Stimulated activated CD4-positive, alpha-beta T cell treated with anti-CD3 and anti-CD28 coated beads, Interleukin-1b, Interleukin-23, amount 100 ng/mL, for 1 hour (primary cell): ENCODE results near the gene PAK5.
"Not testable (repeated sequence)": the region's sequence is repeated elsewhere in the genome, so short reads cannot be mapped to it uniquely, and the experiment has no call there.

Source experiments
- DNase-seq, 2 donors: peaks; one replicate each; pipeline ENCODE4 v3.0.0-alpha.2; 2020; ENCODE audit warnings: low read depth in 2 of 2

Gene PAK5

GRCh38 chr20:9686001-9686400, 152.9 kb downstream of the PAK5 start:
- DNase-seq, result no peak

DNA sequence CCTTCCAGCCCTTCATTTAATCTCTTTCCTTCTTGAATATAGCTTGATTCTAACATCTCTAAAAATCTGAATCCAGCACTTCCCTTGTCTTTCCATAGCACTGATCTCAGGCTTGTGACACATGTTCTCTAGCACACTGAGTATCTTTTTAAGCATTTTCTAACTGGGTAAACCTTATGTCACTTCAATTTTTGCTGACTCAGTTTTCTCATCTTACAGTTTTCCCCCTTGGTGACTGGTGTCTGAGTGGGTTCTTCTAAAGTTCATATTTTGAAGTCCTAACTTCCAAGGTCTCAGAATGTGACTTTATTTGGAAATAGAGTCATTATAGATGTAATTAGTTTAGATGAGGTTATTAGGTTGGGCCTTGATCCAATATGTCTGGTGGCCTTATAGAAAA, 153.9 kb downstream of the PAK5 start:
- DNase-seq, result no peak

- no peak for DNase-seq
Observed at GRCh38 chr20:9677100-9677623, 161.7 kb downstream of the PAK5 start.

- no peak for DNase-seq
Observed at GRCh38 chr20:9672981-9673380, 165.9 kb downstream of the PAK5 start.

DNA sequence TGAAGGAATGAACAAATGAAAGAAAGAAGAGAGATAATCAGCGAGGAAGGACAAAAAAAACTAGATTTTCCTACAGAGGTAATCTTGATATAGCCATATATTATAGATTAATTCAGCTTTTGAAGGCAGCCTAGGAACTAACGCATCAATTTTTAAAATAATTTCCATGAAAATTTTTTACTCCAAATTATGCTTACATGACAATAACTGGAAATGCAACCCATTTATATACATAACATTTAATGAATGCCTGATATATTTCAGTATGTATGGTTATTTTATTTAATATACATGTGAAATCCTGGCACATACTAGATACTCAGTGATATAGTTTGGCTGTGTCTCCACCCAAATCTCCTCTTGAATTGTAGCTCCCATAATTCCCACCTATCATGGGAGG, 166.8 kb downstream of the PAK5 start:
- DNase-seq, result no peak

GRCh38 chr20:9668381-9668780, 170.5 kb downstream of the PAK5 start:
- no peak for DNase-seq

DNA sequence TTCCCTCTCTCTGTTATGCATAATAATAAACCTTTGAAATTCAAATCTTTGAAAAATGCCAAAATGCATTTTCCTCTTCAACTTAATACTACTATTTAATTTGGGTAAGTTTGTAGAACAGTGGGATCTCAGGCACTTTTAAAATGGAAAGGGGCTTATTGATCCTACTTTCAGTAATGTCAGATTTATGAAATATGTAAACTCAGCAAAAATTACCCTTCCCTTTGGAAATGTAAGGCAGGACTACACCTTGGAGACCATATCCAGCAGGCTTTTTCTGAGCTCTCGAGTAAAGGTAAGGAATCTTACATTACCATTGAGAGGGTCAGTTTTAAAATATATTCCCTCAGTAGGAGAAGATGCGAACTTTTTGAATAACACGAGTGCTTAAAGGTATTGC, 175.5 kb downstream of the PAK5 start:
- DNase-seq, result no peak

DNA sequence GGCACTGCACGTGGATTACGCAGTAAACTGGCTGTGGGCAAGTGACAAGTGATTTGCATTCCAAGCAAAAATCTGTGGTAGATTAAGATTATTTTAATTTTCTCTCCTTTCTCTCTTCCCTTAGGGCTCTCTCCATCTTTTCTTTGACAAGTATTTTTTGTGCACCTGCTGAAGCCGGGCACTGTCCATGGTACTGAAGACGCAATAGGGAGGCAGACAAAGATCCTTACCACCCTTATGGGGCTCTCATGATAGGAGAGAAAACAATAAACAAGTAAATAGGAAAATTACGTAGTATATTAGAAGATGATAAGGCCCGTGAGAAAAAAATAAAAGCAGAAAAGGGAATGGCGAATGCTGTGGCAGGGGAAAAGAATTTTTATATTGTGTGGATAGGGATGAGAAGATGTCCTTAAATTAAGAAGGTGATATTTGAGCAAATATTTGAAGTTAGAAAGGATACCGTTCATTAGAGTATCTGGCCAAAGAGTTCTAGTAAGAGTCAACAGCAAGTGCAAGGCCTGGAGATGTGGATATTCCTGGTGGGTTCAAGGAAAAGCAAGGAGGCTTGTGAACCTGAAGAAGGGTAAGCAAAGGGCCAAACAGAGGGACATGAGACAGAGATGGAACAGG, 178.5 kb downstream of the PAK5 start:
- DNase-seq, result no peak

- DNase-seq, result no peak
Observed at GRCh38 chr20:9647741-9648140, 191.1 kb downstream of the PAK5 start.

- no peak for DNase-seq
Observed at GRCh38 chr20:9646375-9646774, 192.5 kb downstream of the PAK5 start.

GRCh38 chr20:9642882-9643281, 196.0 kb downstream of the PAK5 start:
- no peak for DNase-seq

DNA sequence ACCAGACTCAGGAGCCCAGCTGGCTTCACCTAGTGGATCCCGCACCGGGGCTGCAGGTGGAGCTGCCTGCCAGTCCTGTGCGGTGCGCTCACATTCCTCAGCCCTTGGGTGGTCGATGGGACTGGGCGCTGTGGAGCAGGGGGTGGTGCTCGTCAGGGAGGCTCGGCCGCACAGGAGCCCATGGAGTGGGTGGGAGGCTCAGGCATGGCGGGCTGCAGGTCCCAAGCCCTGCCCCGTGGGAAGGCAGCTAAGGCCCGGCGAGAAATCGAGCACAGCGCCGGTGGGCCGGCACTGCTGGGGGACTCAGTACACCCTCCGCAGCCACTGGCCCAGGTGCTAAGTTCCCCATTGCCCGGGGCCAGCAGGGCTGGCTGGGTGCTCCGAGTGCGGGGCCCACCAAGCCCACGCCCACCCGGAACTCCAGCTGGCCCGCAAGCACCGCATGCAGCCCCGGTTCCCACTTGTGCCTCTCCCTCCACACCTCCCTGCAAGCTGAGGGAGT, 197.3 kb downstream of the PAK5 start:
- not testable (repeated sequence) for DNase-seq

GRCh38 chr20:9637889-9638288, 201.0 kb downstream of the PAK5 start:
- no peak for DNase-seq

- no peak for DNase-seq
Observed at GRCh38 chr20:9635750-9636149, 203.1 kb downstream of the PAK5 start.

DNA sequence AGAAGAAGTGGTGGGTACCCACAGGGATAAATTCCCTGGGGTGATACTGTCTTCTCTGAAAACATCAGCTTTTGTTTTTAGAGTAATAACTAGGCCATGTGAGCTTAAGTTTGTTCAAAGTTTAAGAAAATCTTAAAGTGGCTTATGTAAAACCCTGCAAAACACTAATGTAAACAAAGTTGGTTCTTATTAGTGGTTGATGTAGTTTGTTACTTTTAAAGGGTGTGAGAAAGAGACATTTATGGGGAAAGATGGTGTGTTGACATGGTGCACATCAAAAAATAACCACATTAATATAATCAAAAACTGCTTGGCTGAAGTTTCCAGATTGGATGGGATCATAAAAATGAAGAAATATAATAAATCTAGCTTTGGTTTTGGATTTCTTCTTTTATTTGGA, 204.5 kb downstream of the PAK5 start:
- no peak for DNase-seq

GRCh38 chr20:9632991-9633390, 205.9 kb downstream of the PAK5 start:
- DNase-seq, result no peak

DNA sequence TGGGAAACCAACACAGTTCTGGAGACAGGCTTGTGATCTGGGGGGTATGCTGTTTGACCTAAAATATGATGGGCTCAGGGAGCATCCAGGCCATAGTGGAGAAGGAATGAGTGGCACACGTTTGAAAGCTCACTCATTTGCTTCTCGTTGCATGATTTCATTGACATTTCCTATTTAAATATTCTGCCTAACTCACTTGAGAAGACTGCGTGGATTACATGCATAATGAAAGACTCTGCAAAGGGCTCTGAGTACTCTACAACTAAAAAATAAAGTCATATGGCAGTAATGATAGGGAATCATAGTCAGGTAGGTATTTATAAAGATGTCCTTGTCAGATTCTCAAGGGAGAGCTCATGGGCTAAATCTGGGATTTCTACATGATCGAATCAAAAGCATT, 206.6 kb downstream of the PAK5 start:
- no peak for DNase-seq

GRCh38 chr20:9630554-9630953, 208.3 kb downstream of the PAK5 start:
- DNase-seq, result no peak

DNA sequence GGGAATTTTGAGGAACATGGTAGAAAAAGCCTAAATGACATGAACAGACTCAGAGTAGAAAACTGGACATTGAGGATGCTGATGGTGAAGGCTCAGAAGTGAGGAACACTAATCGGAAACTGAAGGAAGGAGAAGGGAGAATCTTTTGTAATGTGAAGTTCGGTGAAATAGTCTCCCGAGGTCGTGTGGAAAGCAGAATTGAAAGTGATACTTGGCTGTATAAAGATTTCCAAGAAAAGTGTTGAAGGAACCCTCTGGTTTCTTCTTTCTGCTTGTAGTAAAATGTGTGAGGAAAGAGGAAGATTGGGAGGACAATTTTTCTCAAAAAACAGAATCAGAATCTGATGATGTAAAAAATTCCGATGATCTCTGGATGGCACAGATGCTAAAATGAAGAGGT, 209.0 kb downstream of the PAK5 start:
- DNase-seq, result no peak

DNA sequence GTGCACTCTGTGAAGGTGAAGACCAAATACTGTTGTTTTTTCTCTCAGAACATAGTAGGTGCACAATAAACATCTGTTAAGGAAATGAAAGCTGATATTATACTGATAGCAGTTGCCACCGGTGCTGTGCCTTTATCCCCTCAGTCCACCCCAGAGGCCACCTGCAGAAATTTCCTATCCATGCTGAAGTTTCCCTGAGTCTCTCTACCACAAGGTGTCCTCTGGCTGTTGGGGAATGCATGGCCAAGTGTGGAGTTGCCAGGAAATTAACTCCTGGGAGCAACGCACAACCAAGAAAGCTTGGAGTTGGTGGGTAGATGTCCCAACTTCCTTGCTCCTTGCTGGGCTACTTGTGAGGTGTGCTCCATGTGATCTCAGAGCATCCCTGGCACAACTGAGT, 210.3 kb downstream of the PAK5 start:
- DNase-seq, result no peak

- no peak for DNase-seq
Observed at GRCh38 chr20:9628141-9628540, 210.7 kb downstream of the PAK5 start.

DNA sequence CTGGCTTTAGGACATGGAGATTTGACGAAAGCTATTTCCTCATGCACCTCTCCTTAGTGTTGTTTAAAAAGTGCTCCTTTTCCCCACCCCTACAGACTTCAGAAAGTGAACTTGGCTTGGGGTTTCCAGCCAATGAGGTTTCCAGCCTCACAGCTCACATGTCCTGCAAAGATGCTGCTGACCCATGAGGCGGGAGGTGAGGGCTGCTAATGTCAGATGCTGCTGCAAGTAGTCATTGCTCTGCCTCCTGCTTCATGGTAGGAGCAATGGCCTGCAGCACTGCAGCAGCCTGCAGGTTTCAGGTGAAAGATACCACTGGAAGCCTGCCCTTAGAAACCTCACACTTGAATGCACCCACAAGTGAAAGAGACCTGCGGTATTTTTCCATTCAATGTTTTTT, 211.7 kb downstream of the PAK5 start:
- no peak for DNase-seq

DNA sequence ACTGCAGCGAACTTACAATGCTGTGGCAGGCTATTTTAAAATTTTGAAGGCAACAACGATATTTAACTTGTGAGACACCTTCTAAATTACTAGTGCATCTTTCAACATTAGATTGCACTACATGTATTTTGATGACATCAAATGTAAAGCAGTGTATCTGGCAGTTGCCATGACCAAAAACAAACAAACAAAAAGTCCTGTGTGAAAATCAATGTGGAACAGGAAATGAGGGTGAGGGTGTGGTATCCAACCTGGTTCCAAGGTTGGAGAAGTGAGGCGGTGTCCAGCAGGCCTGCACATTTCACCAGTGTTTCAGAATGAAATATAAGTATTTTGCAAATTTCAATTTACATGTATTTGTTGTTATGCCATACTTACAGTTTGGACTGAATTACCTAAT, 212.5 kb downstream of the PAK5 start:
- DNase-seq, result no peak

GRCh38 chr20:9617940-9618339, 220.9 kb downstream of the PAK5 start:
- no peak for DNase-seq
